Naive thymus-derived CD8-positive, alpha-beta T cell (primary cell): ENCODE measurements around the gene PDCD11. TPM values are rescaled to one million over a fixed set of nuclear protein-coding genes. Genes with fewer than 3 reads are reported as not detected.
"Not testable (repeated sequence)": the region's sequence is repeated elsewhere in the genome, so short reads cannot be mapped to it uniquely, and the experiment has no call there.

Source experiments
- ATAC-seq, 2 donors: fragments of 150-1000 bp; cut with Tn5 transposase in 1 of 2; sonication (Bioruptor Pico), chemical (Tn5 transposase) in 1 of 2; 1 replicate in 1 of 2; 2 replicates in 1 of 2; pipeline ENCODE4 v1.10.0; 2021; ENCODE audit warnings: mild to moderate bottlenecking in 2 of 2, moderate library complexity in 2 of 2
- POLR2A ChIA-PET: fragments of 350-600 bp; sonication (Branson Sonifier 250); formaldehyde crosslinking; loops from one replicate; lab custom pipeline; 2021; ENCODE audit warnings: antibody characterized with exemption; lab: Charles Lee
- DNase-seq, 10 donors: peaks; one replicate each; pipeline versions ENCODE4 v3.0.0 to v3.0.0-alpha.2; 2020 to 2022
- H3K27ac Mint-ChIP-seq, 10 donors: one replicate each; pipeline ENCODE4 v1.8.0; 2020 to 2022; ENCODE audit warnings: mild to moderate bottlenecking in 10 of 10, mixed read lengths in 10 of 10, moderate library complexity in 4 of 10, inconsistent platforms in 1 of 10
- H3K27me3 Mint-ChIP-seq, 5 donors: one replicate each; pipeline ENCODE4 v1.8.0; 2021 to 2022; ENCODE audit warnings: mixed read lengths in 5 of 5
- H3K36me3 Mint-ChIP-seq, 3 donors: one replicate each; pipeline ENCODE4 v1.8.0; 2020 to 2022; ENCODE audit warnings: mixed read lengths in 3 of 3, mild to moderate bottlenecking in 2 of 3, inconsistent platforms in 1 of 3
- H3K4me1 Mint-ChIP-seq, 4 donors: one replicate each; pipeline ENCODE4 v1.8.0; 2021 to 2022; ENCODE audit warnings: mixed read lengths in 4 of 4
- H3K4me3 Mint-ChIP-seq, 10 donors: one replicate each; pipeline ENCODE4 v1.8.0; 2020 to 2022; ENCODE audit warnings: mild to moderate bottlenecking in 10 of 10, mixed read lengths in 10 of 10, moderate library complexity in 6 of 10, inconsistent platforms in 1 of 10
- H3K9me3 Mint-ChIP-seq, 9 donors: one replicate each; pipeline ENCODE4 v1.8.0; 2020 to 2022; ENCODE audit warnings: mixed read lengths in 9 of 9, mild to moderate bottlenecking in 3 of 9, inconsistent platforms in 1 of 9, moderate library complexity in 1 of 9
- polyA plus RNA-seq, 3 donors: library from polyadenylated mRNA; unstranded; fragments of 300-500 nt; fragmentation: Illumina TruSeq; gene quantifications; one replicate each; pipeline ENCODE4 v1.2.3, GENCODE V29; 2021
- total RNA-seq, 8 experiments: library from RNA in 2 of 8; stranded (reverse) in 2 of 8; gene quantifications; one replicate each; pipeline ENCODE4 v1.2.3 and lab custom pipeline; 2021 to 2026

Gene PDCD11
- total and polyA plus RNA-seq, 5 experiments from 2014 or later = 8.6 to 44.2 (median 14.9) TPM

- H3K27me3 Mint-ChIP-seq = peaks cover 0 to 2% (median 0%) of the 10 kb centered on the region in 5 donors
- POLR2A ChIA-PET = interaction anchor here (1.5 kb wide), 1 partner anchor 66 kb away, joined by 3 read pairs; no protein-coding TSS in a partner anchor
- ATAC-seq (peak; percentile 83 to 92), DNase-seq (peak in 7 of 10 donors; percentile 35 to 76 (median 63))
- H3K9me3 Mint-ChIP-seq = no peaks in the 10 kb centered on the region
- H3K4me3 Mint-ChIP-seq = no peak overlapping the region
- H3K4me1 Mint-ChIP-seq = peaks cover 4 to 9% (median 5%) of the 10 kb centered on the region in 4 donors
- H3K36me3 Mint-ChIP-seq = no peaks in the 10 kb centered on the region
- H3K27ac Mint-ChIP-seq = peak overlapping the region in 1 of 10 donors; percentile 32
Observed at GRCh38 chr10:103481974-103482531, 85.6 kb downstream of the PDCD11 start.

- not testable (repeated sequence) for H3K36me3 Mint-ChIP-seq, H3K9me3 Mint-ChIP-seq, H3K4me3 Mint-ChIP-seq, H3K27me3 Mint-ChIP-seq, H3K27ac Mint-ChIP-seq, ATAC-seq
- POLR2A ChIA-PET = interaction anchor here (1.1 kb wide), 1 partner anchor 192 kb away, joined by 3 read pairs; no protein-coding TSS in a partner anchor
- peaks cover 10 to 27% (median 15%) of the 10 kb centered on the region in 4 donors for H3K4me1 Mint-ChIP-seq
- peak in 1 of 10 donors; percentile 4 for DNase-seq
Observed at GRCh38 chr10:103486635-103487409, 90.4 kb downstream of the PDCD11 start.

GRCh38 chr10:103487410-103487708 is 90.9 kb downstream of the PDCD11 start:
- H3K4me1 Mint-ChIP-seq = peaks cover 6 to 27% (median 13%) of the 10 kb centered on the region in 4 donors
- POLR2A ChIA-PET = no interaction called here
- DNase-seq = no peak
- no peak overlapping the region for H3K27ac Mint-ChIP-seq
- no peaks in the 10 kb centered on the region for H3K36me3 Mint-ChIP-seq
- H3K9me3 Mint-ChIP-seq = no peaks in the 10 kb centered on the region
- peaks cover 0 to 5% (median 0%) of the 10 kb centered on the region in 5 donors for H3K27me3 Mint-ChIP-seq
- H3K4me3 Mint-ChIP-seq = no peak overlapping the region
- no peak for ATAC-seq

- POLR2A ChIA-PET = no interaction called here
Observed at GRCh38 chr10:103490986-103491314, 94.5 kb downstream of the PDCD11 start.

GRCh38 chr10:103491729-103492364 is 95.4 kb downstream of the PDCD11 start:
- Mint-ChIP-seq H3K27ac (peak overlapping the region in 5 of 10 donors; percentile 1 to 67 (median 17)), H3K27me3 (peaks cover 7 to 37% (median 20%) of the 10 kb centered on the region in 5 donors), H3K36me3 (no peaks in the 10 kb centered on the region), H3K4me3 (peak overlapping the region in 8 of 10 donors; percentile 11 to 85 (median 31)), H3K4me1 (peaks cover 14 to 35% (median 22%) of the 10 kb centered on the region in 4 donors), H3K9me3 (no peaks in the 10 kb centered on the region)
- POLR2A ChIA-PET = no interaction called here
- DNase-seq = no peak
- ATAC-seq = no peak

More at GRCh38 chr10:103490986-103491314, 94.5 kb downstream of the PDCD11 start:
- Mint-ChIP-seq H3K27ac (peak overlapping the region in 2 of 10 donors; percentile 11 to 15), H3K9me3 (no peaks in the 10 kb centered on the region), H3K4me3 (peak overlapping the region in 1 of 10 donors; percentile 10), H3K4me1 (peaks cover 14 to 35% (median 23%) of the 10 kb centered on the region in 4 donors), H3K27me3 (peaks cover 5 to 32% (median 16%) of the 10 kb centered on the region in 5 donors), H3K36me3 (no peaks in the 10 kb centered on the region)
- ATAC-seq = peak; percentile 13 to 35
- DNase-seq = no peak

GRCh38 chr10:103492655-103493261 is 96.3 kb downstream of the PDCD11 start:
- peak overlapping the region; percentile 56 to 90 (median 81) for H3K4me3 Mint-ChIP-seq
- peaks cover 14 to 35% (median 22%) of the 10 kb centered on the region in 4 donors for H3K4me1 Mint-ChIP-seq
- peaks cover 7 to 45% (median 29%) of the 10 kb centered on the region in 5 donors for H3K27me3 Mint-ChIP-seq
- no peak for ATAC-seq
- no peak for DNase-seq
- H3K9me3 Mint-ChIP-seq = no peaks in the 10 kb centered on the region
- H3K36me3 Mint-ChIP-seq = no peaks in the 10 kb centered on the region
- H3K27ac Mint-ChIP-seq = peak overlapping the region in 2 of 10 donors; percentile 12 to 58
- POLR2A ChIA-PET = no interaction called here

- DNase-seq = peak in 4 of 10 donors; percentile 15 to 29 (median 18)
- Mint-ChIP-seq H3K36me3 (no peaks in the 10 kb centered on the region), H3K9me3 (no peaks in the 10 kb centered on the region), H3K4me3 (peak within 1 kb of the TSS; percentile 73 to 90 (median 81)), H3K27ac (peak within 1 kb of the TSS in 4 of 10 donors; percentile 12 to 82 (median 29)), H3K27me3 (peaks cover 7 to 46% (median 30%) of the 10 kb centered on the region in 5 donors), H3K4me1 (peaks cover 14 to 35% (median 22%) of the 10 kb centered on the region in 4 donors)
- POLR2A ChIA-PET = interaction anchor here (0.6 kb wide), 2 partner anchors 41 to 659 kb away, joined by 3 to 5 read pairs; partner anchors contain the start of gene CALHM2
- peak; percentile 23 to 28 for ATAC-seq
Observed at GRCh38 chr10:103493362-103493915, 97.0 kb downstream of the PDCD11 start, which contains the start of gene NEURL1. TSS of gene NEURL1 (plus strand) at chr10:103493705. CDS start at chr10:103494388, 683 bp downstream.

- peaks cover 7 to 46% (median 30%) of the 10 kb centered on the region in 5 donors for H3K27me3 Mint-ChIP-seq
- peaks cover 14 to 35% (median 22%) of the 10 kb centered on the region in 4 donors for H3K4me1 Mint-ChIP-seq
- no peaks in the 10 kb centered on the region for H3K9me3 Mint-ChIP-seq
- H3K4me3 Mint-ChIP-seq = peak overlapping the region; percentile 52 to 85 (median 67)
- H3K36me3 Mint-ChIP-seq = no peaks in the 10 kb centered on the region
- DNase-seq (peak in 6 of 10 donors; percentile 12 to 43 (median 24)), ATAC-seq (peak; percentile 45 to 49)
- POLR2A ChIA-PET = no interaction called here
- H3K27ac Mint-ChIP-seq = no peak overlapping the region
Observed at GRCh38 chr10:103493916-103494877, 97.8 kb downstream of the PDCD11 start.

GRCh38 chr10:103495321-103495720 is 98.9 kb downstream of the PDCD11 start:
- Mint-ChIP-seq H3K9me3 (no peaks in the 10 kb centered on the region), H3K27me3 (peaks cover 8 to 54% (median 38%) of the 10 kb centered on the region in 5 donors), H3K4me1 (peaks cover 11 to 26% (median 19%) of the 10 kb centered on the region in 4 donors), H3K36me3 (no peaks in the 10 kb centered on the region), H3K4me3 (peak overlapping the region in 8 of 10 donors; percentile 33 to 70 (median 63)), H3K27ac (no peak overlapping the region)
- no peak for DNase-seq
- ATAC-seq = no peak
- POLR2A ChIA-PET = no interaction called here
